ENCODE measurements around the gene GFRAL.

DNA sequence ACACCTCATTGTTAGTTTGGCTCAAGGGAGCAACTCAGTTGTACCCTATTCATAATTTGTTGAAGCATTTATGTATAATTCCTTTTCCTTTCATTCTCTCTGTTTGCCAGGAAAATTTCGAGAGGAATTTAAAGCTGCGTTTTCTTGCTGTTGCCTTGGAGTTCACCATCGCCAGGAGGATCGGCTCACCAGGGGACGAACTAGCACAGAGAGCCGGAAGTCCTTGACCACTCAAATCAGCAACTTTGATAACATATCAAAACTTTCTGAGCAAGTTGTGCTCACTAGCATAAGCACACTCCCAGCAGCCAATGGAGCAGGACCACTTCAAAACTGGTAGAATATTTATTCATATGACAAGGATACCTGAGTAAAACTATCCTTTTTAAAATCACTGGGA, 45.2 kb upstream of the GFRAL start:
- no peak for TF ChIP-seq CTCF (IDR thresholded peaks at IDR 0.05; ENCODE audit: extremely low read depth in 1 of 2, insufficient read depth in 1 of 2, low read depth in 1 of 2, low read length in 2 of 2)
- no peak for TF ChIP-seq POLR2A (IDR thresholded peaks at IDR 0.05; ENCODE audit: low read depth, low read length)
- TF ChIP-seq EZH2 (IDR thresholded peaks at IDR 0.05; ENCODE audit: borderline replicate concordance, low read depth, low read length, severe bottlenecking): no peak
- TF ChIP-seq MAX (IDR thresholded peaks at IDR 0.05; ENCODE audit: insufficient read depth, insufficient read length): no peak
- TF ChIP-seq FOS (IDR thresholded peaks at IDR 0.05; ENCODE audit: borderline replicate concordance, insufficient read depth, low read length): no peak
- no peak for TF ChIP-seq MYC (IDR thresholded peaks at IDR 0.05; ENCODE audit: low read depth, low read length)
- TF ChIP-seq POLR2AphosphoS5 (IDR thresholded peaks at IDR 0.05; ENCODE audit: insufficient read depth, low read depth, low read length): no peak
- TF ChIP-seq JUN (IDR thresholded peaks at IDR 0.05; ENCODE audit: borderline replicate concordance, insufficient read depth, insufficient read length, low read depth): no peak
- no peak for TF ChIP-seq GATA2 (IDR thresholded peaks at IDR 0.05; ENCODE audit: insufficient read depth, insufficient read length, low read depth, low read length)
